ENCODE data around the gene FBXO17.

DNA sequence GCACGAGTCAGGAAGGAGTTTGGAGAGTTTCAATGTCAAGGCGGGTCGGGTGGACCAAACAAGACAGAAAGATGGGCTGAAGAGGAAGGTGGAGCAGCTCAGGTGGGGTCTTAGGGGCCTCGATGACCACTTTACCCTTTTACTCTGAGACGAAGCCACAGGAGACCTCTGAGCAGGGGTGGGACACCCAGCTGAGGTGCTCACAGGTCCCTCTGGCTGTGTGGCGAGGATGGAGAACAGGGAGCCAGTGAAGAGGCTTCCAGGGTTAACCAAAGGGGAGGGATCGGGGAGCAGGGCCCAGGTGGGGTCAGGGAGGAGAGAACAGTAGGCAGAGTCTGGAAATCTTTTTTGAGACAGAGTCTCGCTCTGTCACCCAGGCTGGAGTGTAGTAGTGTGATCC, 61.6 kb downstream of the FBXO17 start:
- no peak for TF ChIP-seq CTCF (IDR thresholded peaks at IDR 0.05; ENCODE audit: poor library complexity, severe bottlenecking)
- TF ChIP-seq EP300 (conservative IDR thresholded peaks at IDR 0.05; ENCODE audit: poor library complexity, severe bottlenecking), result no peak
- TF ChIP-seq RAD21 (conservative IDR thresholded peaks at IDR 0.05), result no peak
- no peak for TF ChIP-seq MXI1 (conservative IDR thresholded peaks at IDR 0.05; ENCODE audit: poor library complexity, severe bottlenecking)
- TF ChIP-seq POLR2AphosphoS5 (IDR thresholded peaks at IDR 0.05), result no peak
- TF ChIP-seq EZH2 (IDR thresholded peaks at IDR 0.05; ENCODE audit: borderline replicate concordance, insufficient read depth, low read length, poor library complexity, severe bottlenecking), result no peak
- TF ChIP-seq TAF1 (IDR thresholded peaks at IDR 0.05; ENCODE audit: low read depth), result no peak
- no peak for TF ChIP-seq SMC3 (conservative IDR thresholded peaks at IDR 0.05; ENCODE audit: poor library complexity)

Measured in neural cell (in vitro differentiated cells).